ENCODE results near the gene PDXP.

DNA sequence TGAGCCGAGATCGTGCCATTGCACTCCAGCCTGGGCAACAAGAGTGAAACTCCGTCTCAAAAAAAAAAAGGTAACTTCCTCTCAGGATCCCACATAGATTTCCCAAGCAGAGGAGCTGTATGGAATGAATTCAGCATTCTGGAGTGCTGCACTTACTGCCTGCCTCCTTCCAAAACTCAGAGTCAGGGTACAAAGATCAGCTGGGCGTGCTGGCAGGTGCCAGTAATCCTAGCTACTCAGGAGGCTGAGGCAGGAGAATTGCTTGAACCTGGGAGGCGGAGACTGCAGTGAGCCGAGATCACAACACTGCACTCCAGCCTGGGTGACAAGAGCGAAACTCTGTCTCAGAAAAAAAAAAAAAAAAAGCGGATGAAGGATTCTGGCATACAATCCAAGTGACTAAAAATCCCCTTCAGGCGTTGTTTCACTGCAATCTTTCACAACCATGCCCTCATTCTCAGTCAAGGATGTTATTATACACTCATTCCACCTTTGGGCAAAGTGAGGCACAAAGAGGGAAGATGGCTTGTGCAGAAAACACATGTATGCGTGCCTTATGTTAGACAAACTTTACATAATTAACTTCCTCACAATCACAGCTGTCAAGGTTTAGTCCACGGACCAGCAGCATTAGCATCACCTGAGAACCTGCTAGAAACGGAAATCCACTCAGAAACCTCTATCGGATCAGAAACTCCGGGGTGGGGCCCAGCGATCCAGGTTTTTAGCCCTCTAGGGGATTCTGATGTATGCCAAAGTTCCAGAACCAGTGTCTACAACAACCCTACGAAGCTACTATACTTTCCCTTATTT is 26.5 kb downstream of the PDXP start:
- TF ChIP-seq CTCF (optimal IDR thresholded peaks at IDR 0.05 in 1 of 3, IDR thresholded peaks at IDR 0.05 in 1 of 3, conservative IDR thresholded peaks at IDR 0.05 in 1 of 3; ENCODE audit: extremely low read depth in 1 of 3, insufficient read depth in 2 of 3, low read length in 3 of 3) (no peak), EZH2 (IDR thresholded peaks at IDR 0.05; ENCODE audit: low read length) (no peak)

Data from keratinocyte (primary cell).